Effector memory CD4-positive, alpha-beta T cell (primary cell): ENCODE measurements around the gene SEC31A.

Experiments
- DNase-seq, 3 donors: peaks; one replicate each; pipeline ENCODE4 v3.0.0-alpha.2; 2020
- H3K27ac ChIP-seq: 2 replicates; pipeline ENCODE4 v1.7.0; 2013; ENCODE audit warnings: mild to moderate bottlenecking, low read length, moderate library complexity; ENCODE audit not compliant: insufficient read depth, poor library complexity, severe bottlenecking
- H3K27me3 ChIP-seq: replicated peaks from 2 replicates; pipeline ENCODE4 v1.7.0; 2013; ENCODE audit warnings: mild to moderate bottlenecking, low read length; ENCODE audit not compliant: insufficient read depth, control insufficient read depth, poor library complexity, severe bottlenecking
- H3K36me3 ChIP-seq: 2 replicates; pipeline ENCODE4 v1.7.0; 2013; ENCODE audit warnings: mild to moderate bottlenecking, low read length, moderate library complexity; ENCODE audit not compliant: control insufficient read depth, insufficient read depth
- H3K4me1 ChIP-seq: 2 replicates; pipeline ENCODE4 v1.7.0; 2013; ENCODE audit warnings: low read length, mild to moderate bottlenecking; ENCODE audit not compliant: control insufficient read depth, insufficient read depth, poor library complexity, severe bottlenecking
- H3K4me3 ChIP-seq: 2 replicates; pipeline ENCODE4 v1.7.0; 2013; ENCODE audit warnings: low read length, low read depth, mild to moderate bottlenecking; ENCODE audit not compliant: insufficient read depth, poor library complexity, severe bottlenecking
- H3K9me3 ChIP-seq: 2 replicates; pipeline ENCODE4 v1.7.0; 2013; ENCODE audit warnings: mild to moderate bottlenecking, low read length, moderate library complexity; ENCODE audit not compliant: control insufficient read depth

SEC31A gene

GRCh38 chr4:82898322-82899243 lies 7.6 kb upstream of the SEC31A start:
- no peaks in the 10 kb centered on the region for H3K27me3 ChIP-seq
- H3K9me3 ChIP-seq: no peaks in the 10 kb centered on the region
- peak overlapping the region; percentile 97 for H3K27ac ChIP-seq
- H3K36me3 ChIP-seq: peaks cover 14% of the 10 kb centered on the region
- peak overlapping the region; percentile 33 for H3K4me3 ChIP-seq
- no peak for DNase-seq
- H3K4me1 ChIP-seq: peaks cover 12% of the 10 kb centered on the region

- H3K27me3 ChIP-seq: no peaks in the 10 kb centered on the region
- H3K4me3 ChIP-seq: no peak overlapping the region
- H3K4me1 ChIP-seq: peaks cover 14% of the 10 kb centered on the region
- DNase-seq: no peak
- H3K27ac ChIP-seq: no peak overlapping the region
- H3K36me3 ChIP-seq: peaks cover 14% of the 10 kb centered on the region
- no peaks in the 10 kb centered on the region for H3K9me3 ChIP-seq
Observed at GRCh38 chr4:82896755-82897154, 5.8 kb upstream of the SEC31A start.

- H3K27ac ChIP-seq: no peak overlapping the region
- H3K27me3 ChIP-seq: no peaks in the 10 kb centered on the region
- no peak for DNase-seq
- no peaks in the 10 kb centered on the region for H3K9me3 ChIP-seq
- H3K4me1 ChIP-seq: peaks cover 10% of the 10 kb centered on the region
- no peak overlapping the region for H3K4me3 ChIP-seq
- peaks cover 14% of the 10 kb centered on the region for H3K36me3 ChIP-seq
Observed at GRCh38 chr4:82893942-82894341, 3.0 kb upstream of the SEC31A start.

GRCh38 chr4:82892467-82892802 lies 1.5 kb upstream of the SEC31A start:
- no peak overlapping the region for H3K27ac ChIP-seq

GRCh38 chr4:82891707-82892466 lies 934 bp upstream of the SEC31A start:
- no peak for DNase-seq
- Histone ChIP-seq H3K27me3 (no peaks in the 10 kb centered on the region), H3K9me3 (no peaks in the 10 kb centered on the region), H3K4me1 (peaks cover 13% of the 10 kb centered on the region), H3K27ac (peak overlapping the region; percentile 97), H3K36me3 (peaks cover 12% of the 10 kb centered on the region), H3K4me3 (peak overlapping the region; percentile 91)

More at GRCh38 chr4:82892467-82892802, 1.5 kb upstream of the SEC31A start:
- no peaks in the 10 kb centered on the region for H3K9me3 ChIP-seq
- peaks cover 10% of the 10 kb centered on the region for H3K4me1 ChIP-seq
- DNase-seq: no peak
- peaks cover 12% of the 10 kb centered on the region for H3K36me3 ChIP-seq
- H3K27me3 ChIP-seq: no peaks in the 10 kb centered on the region
- H3K4me3 ChIP-seq: no peak overlapping the region

- Histone ChIP-seq H3K27ac (peak overlapping the region; percentile 97), H3K9me3 (no peaks in the 10 kb centered on the region), H3K4me1 (peaks cover 15% of the 10 kb centered on the region), H3K27me3 (no peaks in the 10 kb centered on the region), H3K4me3 (peak overlapping the region; percentile 91), H3K36me3 (peaks cover 12% of the 10 kb centered on the region)
- no peak for DNase-seq
Observed at GRCh38 chr4:82890528-82890900, 439 bp downstream of the SEC31A start.

- DNase-seq: no peak
- Histone ChIP-seq H3K27ac (no peak overlapping the region), H3K4me3 (peak overlapping the region; percentile 91), H3K36me3 (peaks cover 4% of the 10 kb centered on the region), H3K9me3 (no peaks in the 10 kb centered on the region), H3K27me3 (no peaks in the 10 kb centered on the region), H3K4me1 (peaks cover 15% of the 10 kb centered on the region)
Observed at GRCh38 chr4:82889287-82889686, 1.7 kb downstream of the SEC31A start.

GRCh38 chr4:82886147-82886942 lies 4.6 kb downstream of the SEC31A start:
- Histone ChIP-seq H3K4me1 (peaks cover 11% of the 10 kb centered on the region), H3K9me3 (no peaks in the 10 kb centered on the region), H3K27ac (no peak overlapping the region), H3K4me3 (no peak overlapping the region), H3K36me3 (no peaks in the 10 kb centered on the region), H3K27me3 (no peaks in the 10 kb centered on the region)
- DNase-seq: no peak

- Histone ChIP-seq H3K27me3 (no peaks in the 10 kb centered on the region), H3K9me3 (no peaks in the 10 kb centered on the region), H3K4me3 (no peak overlapping the region), H3K4me1 (peaks cover 11% of the 10 kb centered on the region), H3K36me3 (no peaks in the 10 kb centered on the region), H3K27ac (no peak overlapping the region)
- no peak for DNase-seq
Observed at GRCh38 chr4:82885410-82885809, 5.5 kb downstream of the SEC31A start.
